Suprapubic skin (tissue), 4 donors: ENCODE measurements around the gene WLS. TPM values are rescaled to one million over a fixed set of nuclear protein-coding genes. Genes with fewer than 3 reads are reported as not detected.

Experiments used
- DNase-seq, 2 donors: peaks; one replicate each; pipeline ENCODE4 v3.0.0-alpha.2; 2019; ENCODE audit warnings: low spot score in 2 of 2
- H3K27ac ChIP-seq: fragments of 200-600 bp; sonication (generic); one replicate; pipeline ENCODE4 v1.5.1; 2019
- H3K27me3 ChIP-seq: fragments of 200-600 bp; sonication (generic); one replicate; pipeline ENCODE4 v1.5.1; 2019
- H3K36me3 ChIP-seq: fragments of 200-600 bp; sonication (generic); one replicate; pipeline ENCODE4 v1.5.1; 2019
- H3K4me1 ChIP-seq: fragments of 200-600 bp; sonication (generic); one replicate; pipeline ENCODE4 v1.5.1; 2019
- H3K4me3 ChIP-seq: fragments of 200-600 bp; sonication (generic); one replicate; pipeline ENCODE4 v1.5.1; 2019; ENCODE audit warnings: mild to moderate bottlenecking
- H3K9me3 ChIP-seq: fragments of 200-600 bp; sonication (generic); one replicate; pipeline ENCODE4 v1.5.1; 2019
- EP300 ChIP-seq: sonication (generic); formaldehyde crosslinking; IDR thresholded peaks from one replicate; pipeline ENCODE4 v1.6.1; 2017; ENCODE audit warnings: antibody characterized with exemption
- POLR2A ChIP-seq, 2 donors: fragments of 450-650 bp; IDR thresholded peaks; one replicate each; pipeline ENCODE4 v1.6.1; 2017; ENCODE audit warnings: antibody characterized with exemption in 2 of 2, mild to moderate bottlenecking in 2 of 2, moderate library complexity in 2 of 2
- POLR2AphosphoS5 ChIP-seq, 3 donors: sonication (generic); formaldehyde crosslinking; IDR thresholded peaks; one replicate each; pipeline ENCODE4 v1.6.1; 2017; ENCODE audit warnings: antibody characterized with exemption in 3 of 3
- WGBS: methylation state at CpG from one replicate; pipeline ENCODE4 v1.1.5; 2018; 5-methylcytosine and 5-hydroxymethylcytosine counted together
- total RNA-seq, 4 donors: library from RNA; depleted of rRNA; stranded (reverse); fragments of >200 nt; gene quantifications; one replicate each; pipeline ENCODE4 v1.1.0, GENCODE V29; 2016
- TF ChIP-seq, protein P1 (sequence below), 2 donors: fragments of 200-600 bp in 1 of 2; fragments of 450-650 bp in 1 of 2; sonication (generic) in 1 of 2; IDR thresholded peaks; one replicate each; pipeline ENCODE4 v1.5.1; 2016 to 2019; ENCODE audit warnings: antibody characterized with exemption in 2 of 2, mild to moderate bottlenecking in 1 of 2, moderate library complexity in 1 of 2

Gene WLS
- total RNA-seq, 4 donors from 2014 or later: 62.3 to 75.0 (median 70.0) TPM

DNA sequence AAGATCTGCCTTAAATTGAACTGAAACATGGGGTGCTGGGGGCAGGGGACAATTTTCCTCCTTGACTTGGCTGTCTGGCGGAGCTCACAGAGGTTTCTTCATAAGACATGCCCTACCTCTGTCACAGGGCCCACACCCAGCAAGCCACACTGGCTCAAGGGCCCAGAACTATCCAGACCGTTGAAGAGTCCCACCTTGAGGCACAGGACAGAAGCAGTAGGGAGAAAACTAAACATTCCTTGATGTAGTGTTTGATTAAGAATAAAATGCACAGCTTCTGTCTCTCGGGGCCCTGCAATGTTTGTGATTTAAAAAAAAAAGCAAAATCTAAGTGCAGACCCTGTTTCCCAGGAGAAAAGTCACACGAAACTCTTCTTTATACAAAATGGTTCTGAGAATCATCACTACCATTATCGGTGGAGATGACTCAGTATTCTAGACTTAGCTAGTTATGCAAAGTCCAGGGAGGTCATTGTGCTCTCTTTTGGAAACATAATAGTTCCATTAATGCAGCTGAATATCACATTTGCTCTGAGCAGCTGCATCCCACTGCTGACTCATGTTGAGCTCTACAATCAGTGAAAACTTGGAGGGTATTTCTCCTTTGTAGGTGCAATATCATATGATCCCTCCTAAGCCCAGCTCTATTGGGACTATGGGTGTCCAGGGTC lies 128.3 kb downstream of the WLS start:
- no peaks in the 10 kb centered on the region for H3K9me3 ChIP-seq
- no peaks in the 10 kb centered on the region for H3K36me3 ChIP-seq
- no peak overlapping the region for H3K4me3 ChIP-seq
- H3K27me3 ChIP-seq: no peaks in the 10 kb centered on the region
- H3K27ac ChIP-seq: no peak overlapping the region
- H3K4me1 ChIP-seq: no peaks in the 10 kb centered on the region
- 88% methylated on average over 5 of the region's 5 CpGs for WGBS
- TF ChIP-seq POLR2AphosphoS5 (IDR thresholded peaks at IDR 0.05): no peak
- TF ChIP-seq, protein P1, sequence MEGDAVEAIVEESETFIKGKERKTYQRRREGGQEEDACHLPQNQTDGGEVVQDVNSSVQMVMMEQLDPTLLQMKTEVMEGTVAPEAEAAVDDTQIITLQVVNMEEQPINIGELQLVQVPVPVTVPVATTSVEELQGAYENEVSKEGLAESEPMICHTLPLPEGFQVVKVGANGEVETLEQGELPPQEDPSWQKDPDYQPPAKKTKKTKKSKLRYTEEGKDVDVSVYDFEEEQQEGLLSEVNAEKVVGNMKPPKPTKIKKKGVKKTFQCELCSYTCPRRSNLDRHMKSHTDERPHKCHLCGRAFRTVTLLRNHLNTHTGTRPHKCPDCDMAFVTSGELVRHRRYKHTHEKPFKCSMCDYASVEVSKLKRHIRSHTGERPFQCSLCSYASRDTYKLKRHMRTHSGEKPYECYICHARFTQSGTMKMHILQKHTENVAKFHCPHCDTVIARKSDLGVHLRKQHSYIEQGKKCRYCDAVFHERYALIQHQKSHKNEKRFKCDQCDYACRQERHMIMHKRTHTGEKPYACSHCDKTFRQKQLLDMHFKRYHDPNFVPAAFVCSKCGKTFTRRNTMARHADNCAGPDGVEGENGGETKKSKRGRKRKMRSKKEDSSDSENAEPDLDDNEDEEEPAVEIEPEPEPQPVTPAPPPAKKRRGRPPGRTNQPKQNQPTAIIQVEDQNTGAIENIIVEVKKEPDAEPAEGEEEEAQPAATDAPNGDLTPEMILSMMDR (IDR thresholded peaks at IDR 0.05): no peak
- no peak for TF ChIP-seq EP300
- DNase-seq: no peak

DNA sequence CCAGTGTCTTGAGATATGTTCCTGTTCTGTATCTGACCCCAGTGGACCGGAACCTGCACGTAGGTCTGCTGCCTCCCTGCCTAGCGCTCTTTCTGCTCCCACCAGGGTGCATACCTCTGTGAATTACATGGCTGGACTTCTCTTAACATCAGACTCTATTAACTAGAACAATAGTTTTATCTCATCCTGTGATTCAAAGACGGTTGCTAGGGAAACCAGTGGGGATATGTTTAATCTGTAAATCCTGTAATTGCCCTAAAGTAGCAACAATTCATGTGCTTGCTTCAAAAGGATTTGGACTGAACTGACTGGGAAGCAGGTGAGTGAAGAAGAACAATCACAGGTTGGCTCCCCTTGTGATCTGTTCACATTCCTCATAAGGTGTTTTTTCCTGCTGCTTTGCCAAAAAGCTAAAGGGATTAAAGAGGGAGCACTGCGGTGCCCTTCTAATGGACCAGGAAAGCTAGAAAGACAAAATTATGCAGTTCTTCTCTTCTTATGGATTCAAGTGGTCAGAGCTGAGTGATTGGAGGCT lies 129.2 kb downstream of the WLS start:
- no peaks in the 10 kb centered on the region for H3K4me1 ChIP-seq
- 93% methylated on average over 5 of the region's 5 CpGs for WGBS
- H3K4me3 ChIP-seq: no peak overlapping the region
- H3K9me3 ChIP-seq: no peaks in the 10 kb centered on the region
- DNase-seq: no peak
- no peak overlapping the region for H3K27ac ChIP-seq
- H3K27me3 ChIP-seq: no peaks in the 10 kb centered on the region
- TF ChIP-seq, protein P1 (IDR thresholded peaks at IDR 0.05): no peak
- TF ChIP-seq POLR2A (IDR thresholded peaks at IDR 0.05): no peak
- TF ChIP-seq EP300: no peak
- TF ChIP-seq POLR2AphosphoS5 (IDR thresholded peaks at IDR 0.05): no peak
- no peaks in the 10 kb centered on the region for H3K36me3 ChIP-seq

- 91% methylated on average over 4 of the region's 4 CpGs for WGBS
- Histone ChIP-seq H3K27me3 (no peaks in the 10 kb centered on the region), H3K4me1 (no peaks in the 10 kb centered on the region), H3K4me3 (no peak overlapping the region), H3K36me3 (no peaks in the 10 kb centered on the region), H3K9me3 (no peaks in the 10 kb centered on the region), H3K27ac (no peak overlapping the region)
- DNase-seq: no peak
- TF ChIP-seq, protein P1 (IDR thresholded peaks at IDR 0.05): no peak
- TF ChIP-seq POLR2A (IDR thresholded peaks at IDR 0.05): no peak
- no peak for TF ChIP-seq EP300
- no peak for TF ChIP-seq POLR2AphosphoS5 (IDR thresholded peaks at IDR 0.05)
These were observed 130.5 kb downstream of the WLS start for GRCh38 chr1:68101829-68102228.

DNA sequence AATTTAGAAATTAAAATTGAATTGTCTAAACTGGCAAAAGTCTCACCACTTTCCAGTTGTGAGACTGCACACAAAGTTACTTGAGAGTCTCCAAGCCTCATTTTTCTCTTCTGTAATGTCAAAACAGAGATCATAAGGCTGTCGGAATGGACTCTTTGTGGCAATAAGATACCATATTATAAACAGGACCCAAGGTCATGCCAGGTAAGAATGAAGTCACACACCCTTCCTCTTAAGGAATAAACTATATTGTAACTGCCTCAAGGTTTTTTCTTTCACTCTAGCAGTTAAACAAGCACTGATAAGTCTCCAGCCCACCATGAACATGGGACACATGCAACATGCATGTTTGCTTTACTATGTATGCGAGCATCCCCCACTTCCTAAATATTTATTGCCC lies 131.8 kb downstream of the WLS start:
- Histone ChIP-seq H3K4me1 (no peaks in the 10 kb centered on the region), H3K4me3 (no peak overlapping the region), H3K9me3 (no peaks in the 10 kb centered on the region), H3K36me3 (no peaks in the 10 kb centered on the region), H3K27ac (no peak overlapping the region), H3K27me3 (no peaks in the 10 kb centered on the region)
- no peak for DNase-seq
- WGBS: 93% methylated on average over 2 of the region's 2 CpGs
- TF ChIP-seq, protein P1 (IDR thresholded peaks at IDR 0.05): no peak
- no peak for TF ChIP-seq EP300
- no peak for TF ChIP-seq POLR2AphosphoS5 (IDR thresholded peaks at IDR 0.05)
- no peak for TF ChIP-seq POLR2A (IDR thresholded peaks at IDR 0.05)

GRCh38 chr1:68093737-68094136 lies 138.6 kb downstream of the WLS start:
- H3K27me3 ChIP-seq: no peaks in the 10 kb centered on the region
- no peaks in the 10 kb centered on the region for H3K4me1 ChIP-seq
- H3K4me3 ChIP-seq: no peak overlapping the region
- DNase-seq: no peak
- no peak overlapping the region for H3K27ac ChIP-seq
- TF ChIP-seq, protein P1 (IDR thresholded peaks at IDR 0.05): no peak
- no peak for TF ChIP-seq POLR2A (IDR thresholded peaks at IDR 0.05)
- TF ChIP-seq POLR2AphosphoS5 (IDR thresholded peaks at IDR 0.05): no peak
- TF ChIP-seq EP300: no peak
- H3K36me3 ChIP-seq: no peaks in the 10 kb centered on the region
- H3K9me3 ChIP-seq: no peaks in the 10 kb centered on the region
